ENCODE data around the gene HS6ST1.

- TF ChIP-seq POLR2AphosphoS5 (IDR thresholded peaks at IDR 0.05), result no peak
- no peak for TF ChIP-seq CTCF (IDR thresholded peaks at IDR 0.05)
These were observed 98.8 kb downstream of the HS6ST1 start for GRCh38 chr2:128219891-128220290.
